OCI-LY7 (cell line): Measurements from ENCODE around the gene KRTAP21-1. TPM values are rescaled to one million over a fixed set of nuclear protein-coding genes. Genes with fewer than 3 reads are reported as not detected.

Experiments
- BruUV-seq: library from RNA; stranded (reverse); fragments of 400-500 nt; replicated peaks from 2 replicates; lab custom pipeline; 2021; lab: Mats Ljungman, UMichigan
- CTCF ChIA-PET: fragments of 300-600 bp; sonication (Branson Sonifier 250); formaldehyde crosslinking; loops from one replicate; lab custom pipeline; 2022; ENCODE audit warnings: antibody characterized with exemption; ENCODE audit not compliant: unreplicated experiment; lab: Charles Lee
- POLR2A ChIA-PET: fragments of 300-600 bp; sonication (Branson Sonifier 250); formaldehyde crosslinking; loops from one replicate; lab custom pipeline; 2022; ENCODE audit warnings: antibody characterized with exemption; lab: Charles Lee
- DNase-seq: peaks from one replicate; pipeline ENCODE4 v3.0.0-alpha.2; 2015; ENCODE audit warnings: low spot score
- H2AFZ ChIP-seq: fragments of 200-600 bp; sonication (generic), shearing (Covaris generic); 2 replicates; pipeline ENCODE4 v1.6.1; 2014; ENCODE audit warnings: mild to moderate bottlenecking, antibody characterized with exemption, low read length, moderate library complexity
- H3K27ac ChIP-seq: fragments of 200-600 bp; sonication (generic); 2 replicates; pipeline ENCODE4 v1.5.1; 2014; ENCODE audit warnings: mixed run types, low read depth, mild to moderate bottlenecking, moderate library complexity, low read length, inconsistent platforms; ENCODE audit not compliant: poor library complexity, severe bottlenecking
- H3K36me3 ChIP-seq: fragments of 200-600 bp; sonication (generic); 2 replicates; pipeline ENCODE4 v1.6.1; 2014; ENCODE audit warnings: mild to moderate bottlenecking, antibody characterized with exemption, low read length, moderate library complexity, mixed read lengths; ENCODE audit not compliant: insufficient read depth
- H3K4me1 ChIP-seq: fragments of 200-600 bp; sonication (generic); 2 replicates; pipeline ENCODE4 v1.5.1; 2014; ENCODE audit warnings: mild to moderate bottlenecking, low read length; ENCODE audit not compliant: insufficient read depth, poor library complexity, severe bottlenecking
- H3K4me2 ChIP-seq: fragments of 200-600 bp; sonication (generic); 2 replicates; pipeline ENCODE4 v1.6.1; 2014; ENCODE audit warnings: mild to moderate bottlenecking, low read length
- H3K4me3 ChIP-seq: fragments of 200-600 bp; sonication (generic); 2 replicates; pipeline ENCODE4 v1.5.1; 2014; ENCODE audit warnings: mild to moderate bottlenecking, low read depth, low read length; ENCODE audit not compliant: poor library complexity, severe bottlenecking
- H3K79me2 ChIP-seq: fragments of 200-600 bp; sonication (generic); 2 replicates; pipeline ENCODE4 v1.6.1; 2016; ENCODE audit warnings: low read depth, mild to moderate bottlenecking, low read length, moderate library complexity, mixed read lengths; ENCODE audit not compliant: insufficient read depth
- H3K9me2 ChIP-seq: fragments of 200-600 bp; sonication (generic); 2 replicates; pipeline ENCODE4 v1.6.1; 2016; ENCODE audit warnings: mild to moderate bottlenecking, low read length, mixed read lengths; ENCODE audit not compliant: insufficient read depth
- H3K9me3 ChIP-seq: fragments of 200-600 bp; sonication (generic); 2 replicates; pipeline ENCODE4 v1.6.1; 2014; ENCODE audit warnings: mild to moderate bottlenecking, mixed run types, low read length, mixed read lengths
- H4K20me1 ChIP-seq: fragments of 200-600 bp; sonication (generic); 2 replicates; pipeline ENCODE4 v1.6.1; 2014; ENCODE audit warnings: mild to moderate bottlenecking, antibody characterized with exemption, low read length, moderate library complexity, mixed read lengths; ENCODE audit not compliant: insufficient read depth
- CTCF ChIP-seq: fragments of 200-600 bp; sonication (generic); conservative IDR thresholded peaks from 2 replicates; pipeline ENCODE4 v1.5.1; 2014; ENCODE audit warnings: mild to moderate bottlenecking, antibody characterized with exemption, low read length, moderate library complexity, mixed read lengths
- EZH2phosphoT487 ChIP-seq: fragments of 200-600 bp; sonication (generic); IDR thresholded peaks from 2 replicates; pipeline ENCODE4 v1.6.1; 2018; ENCODE audit warnings: low read depth, borderline replicate concordance, mild to moderate bottlenecking, mixed run types, antibody characterized with exemption, low read length, moderate library complexity, mixed read lengths
- intact Hi-C: fragments of 100-400 bp; cut with micrococcal nuclease; formaldehyde crosslinking; loops from one replicate; pipeline ENCODE4 v1.10.0; 2022; ENCODE audit not compliant: unreplicated experiment
- total RNA-seq, 2 experiments: library from RNA; depleted of rRNA in 1 of 2; stranded (reverse); fragments of >200 nt in 1 of 2; shearing (Covaris generic) in 1 of 2; gene quantifications; 2 replicates each; pipeline ENCODE4 v1.2.3, GENCODE V29; 2014 to 2022

The KRTAP21-1 gene
- total RNA-seq, 2 experiments from 2014 or later, result not detected

DNA sequence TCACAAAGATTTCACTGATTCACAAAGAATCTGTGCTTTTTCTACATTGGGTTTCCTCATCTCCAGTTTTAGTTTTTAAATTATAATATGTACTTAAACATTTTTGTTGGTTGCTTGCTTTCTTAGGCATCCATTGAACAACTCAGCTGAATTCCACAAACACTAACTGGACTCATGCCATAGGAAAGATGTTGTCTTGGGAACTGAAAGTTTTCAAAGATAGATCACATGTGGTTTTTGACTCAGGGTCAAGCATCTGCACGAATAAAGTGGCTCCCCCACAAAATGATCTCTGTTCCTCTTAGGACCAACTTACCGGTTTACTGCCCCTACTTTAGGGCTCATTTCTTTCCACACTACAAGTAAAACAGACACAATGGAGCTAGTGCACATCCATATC lies 3.1 kb upstream of the KRTAP21-1 start:
- intact Hi-C loops, result no loop called here
- Histone ChIP-seq H3K27ac (no peak overlapping the region), H3K9me2 (no peaks in the 10 kb centered on the region), H2AFZ (no peak overlapping the region), H3K4me2 (no peak overlapping the region), H3K9me3 (no peaks in the 10 kb centered on the region), H3K79me2 (no peaks in the 10 kb centered on the region), H4K20me1 (no peaks in the 10 kb centered on the region), H3K4me1 (no peaks in the 10 kb centered on the region), H3K36me3 (no peaks in the 10 kb centered on the region), H3K4me3 (no peak overlapping the region)
- DNase-seq, result no peak
- ChIA-PET CTCF (no interaction called here), POLR2A (interaction anchor here (1.4 kb wide), 1 partner anchor 17 kb away, joined by 5 read pairs; no protein-coding TSS in a partner anchor)
- TF ChIP-seq EZH2phosphoT487 (no peak), CTCF (no peak)
- no TSS peak for BruUV-seq

- ChIA-PET CTCF (no interaction called here), POLR2A (interaction anchor here (0.7 kb wide), 1 partner anchor 381 kb away, joined by 3 read pairs; no protein-coding TSS in a partner anchor)
- DNase-seq, result no peak
- H3K4me1 ChIP-seq, result no peaks in the 10 kb centered on the region
- no peaks in the 10 kb centered on the region for H3K9me3 ChIP-seq
- no peak within 1 kb of the TSS for H3K4me2 ChIP-seq
- H3K9me2 ChIP-seq, result no peaks in the 10 kb centered on the region; the same call in 1 of the 2 replicates
- no TSS peak for BruUV-seq
- H3K79me2 ChIP-seq, result no peaks in the 10 kb centered on the region
- no peaks in the 10 kb centered on the region for H4K20me1 ChIP-seq
- intact Hi-C loops, result no loop called here
- no peak within 1 kb of the TSS for H2AFZ ChIP-seq
- H3K4me3 ChIP-seq, result no peak within 1 kb of the TSS
- no peak within 1 kb of the TSS for H3K27ac ChIP-seq
- no peaks in the 10 kb centered on the region for H3K36me3 ChIP-seq
- TF ChIP-seq CTCF (no peak), EZH2phosphoT487 (no peak)
Measured at GRCh38 chr21:30747159-30747558, 8.1 kb downstream of the KRTAP21-1 start, which contains the start of gene KRTAP21-2. Gene KRTAP21-2 (minus strand): TSS chr21:30747259. CDS start chr21:30747202, 57 bp downstream.

GRCh38 chr21:30740462-30740861 lies 14.8 kb downstream of the KRTAP21-1 start:
- H3K79me2 ChIP-seq, result no peaks in the 10 kb centered on the region
- no peaks in the 10 kb centered on the region for H3K36me3 ChIP-seq
- POLR2A ChIA-PET, result no interaction called here
- DNase-seq, result no peak
- TF ChIP-seq EZH2phosphoT487 (no peak), CTCF (no peak)
- no peak overlapping the region for H3K4me2 ChIP-seq
- BruUV-seq, result no TSS peak
- no peaks in the 10 kb centered on the region for H3K9me3 ChIP-seq
- H2AFZ ChIP-seq, result no peak overlapping the region
- H4K20me1 ChIP-seq, result no peaks in the 10 kb centered on the region
- CTCF ChIA-PET, result no interaction called here
- H3K27ac ChIP-seq, result no peak overlapping the region
- no peaks in the 10 kb centered on the region for H3K4me1 ChIP-seq
- no peaks in the 10 kb centered on the region for H3K9me2 ChIP-seq
- no peak overlapping the region for H3K4me3 ChIP-seq
- intact Hi-C loops, result no loop called here
